Astrocyte (in vitro differentiated cells and primary cell): ENCODE measurements around the gene SFSWAP.

ENCODE experiments used
- EZH2 ChIP-seq: IDR thresholded peaks from 2 replicates; pipeline ENCODE4 v1.6.1; 2012; ENCODE audit warnings: mild to moderate bottlenecking, low read length, inconsistent platforms; ENCODE audit not compliant: insufficient read depth
- TF ChIP-seq, protein P1 (sequence below): IDR thresholded peaks from 2 replicates; pipeline ENCODE4 v1.5.1; 2011; ENCODE audit warnings: low read depth, mild to moderate bottlenecking, inconsistent platforms, low read length, moderate library complexity; ENCODE audit not compliant: insufficient read depth

DNA sequence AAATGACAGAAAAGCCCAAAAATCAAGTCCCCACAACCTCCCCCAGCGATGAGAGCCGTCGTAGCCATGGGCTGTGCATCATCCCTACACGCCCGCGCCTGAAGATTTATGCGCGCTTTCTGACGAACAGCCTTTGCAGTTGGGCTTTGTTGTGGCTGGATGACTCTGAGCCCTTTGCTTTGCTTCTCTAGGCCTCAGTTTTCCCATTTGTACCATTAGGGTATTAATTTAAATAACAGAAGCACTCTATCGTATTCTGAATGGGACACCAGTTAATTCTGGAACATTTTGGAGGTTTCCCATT lies 24.2 kb downstream of the SFSWAP start:
- TF ChIP-seq, protein P1, sequence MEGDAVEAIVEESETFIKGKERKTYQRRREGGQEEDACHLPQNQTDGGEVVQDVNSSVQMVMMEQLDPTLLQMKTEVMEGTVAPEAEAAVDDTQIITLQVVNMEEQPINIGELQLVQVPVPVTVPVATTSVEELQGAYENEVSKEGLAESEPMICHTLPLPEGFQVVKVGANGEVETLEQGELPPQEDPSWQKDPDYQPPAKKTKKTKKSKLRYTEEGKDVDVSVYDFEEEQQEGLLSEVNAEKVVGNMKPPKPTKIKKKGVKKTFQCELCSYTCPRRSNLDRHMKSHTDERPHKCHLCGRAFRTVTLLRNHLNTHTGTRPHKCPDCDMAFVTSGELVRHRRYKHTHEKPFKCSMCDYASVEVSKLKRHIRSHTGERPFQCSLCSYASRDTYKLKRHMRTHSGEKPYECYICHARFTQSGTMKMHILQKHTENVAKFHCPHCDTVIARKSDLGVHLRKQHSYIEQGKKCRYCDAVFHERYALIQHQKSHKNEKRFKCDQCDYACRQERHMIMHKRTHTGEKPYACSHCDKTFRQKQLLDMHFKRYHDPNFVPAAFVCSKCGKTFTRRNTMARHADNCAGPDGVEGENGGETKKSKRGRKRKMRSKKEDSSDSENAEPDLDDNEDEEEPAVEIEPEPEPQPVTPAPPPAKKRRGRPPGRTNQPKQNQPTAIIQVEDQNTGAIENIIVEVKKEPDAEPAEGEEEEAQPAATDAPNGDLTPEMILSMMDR: no peak
- TF ChIP-seq EZH2: no peak
